ENCODE results near the gene IQCB1. TPM values are rescaled to one million over a fixed set of nuclear protein-coding genes. Genes with fewer than 3 reads are reported as not detected.
"Not testable (repeated sequence)": the region's sequence is repeated elsewhere in the genome, so short reads cannot be mapped to it uniquely, and the experiment has no call there.

IQCB1 gene
- total RNA-seq, 4 donors from 2014 or later: 4.5 to 52.1 (median 29.1) TPM

- H3K9me3 ChIP-seq: no peaks in the 10 kb centered on the region
- no peaks in the 10 kb centered on the region for H3K4me1 ChIP-seq
- H3K27ac ChIP-seq: no peak overlapping the region
- 33 to 38% methylated on average over 1 of the region's 1 CpG for WGBS, 2 donors (ENCODE audit: low coverage in 1 of 2)
- no peaks in the 10 kb centered on the region for H3K27me3 ChIP-seq
- no peak overlapping the region for H3K4me3 ChIP-seq
- in situ Hi-C loops (cut with MboI; ENCODE audit: low pct_ligation_motif_present in 1 of 4, low pct_unique_long_range_greater_than_20kb in 1 of 4, low sequenced_read_pairs in 3 of 4): no loop called here
- intact Hi-C loops (cut with DNase I; ENCODE audit: low total_unique reads): no loop called here
- DNase-seq: no peak
- peaks cover 0 to 4% (median 0%) of the 10 kb centered on the region in 4 donors for H3K36me3 ChIP-seq
- TF ChIP-seq EP300 (IDR thresholded peaks at IDR 0.05; ENCODE audit: low read depth) (no peak), POLR2A (IDR thresholded peaks at IDR 0.05) (no peak), POLR2AphosphoS5 (IDR thresholded peaks at IDR 0.05) (no peak)
- TF ChIP-seq, protein P1, sequence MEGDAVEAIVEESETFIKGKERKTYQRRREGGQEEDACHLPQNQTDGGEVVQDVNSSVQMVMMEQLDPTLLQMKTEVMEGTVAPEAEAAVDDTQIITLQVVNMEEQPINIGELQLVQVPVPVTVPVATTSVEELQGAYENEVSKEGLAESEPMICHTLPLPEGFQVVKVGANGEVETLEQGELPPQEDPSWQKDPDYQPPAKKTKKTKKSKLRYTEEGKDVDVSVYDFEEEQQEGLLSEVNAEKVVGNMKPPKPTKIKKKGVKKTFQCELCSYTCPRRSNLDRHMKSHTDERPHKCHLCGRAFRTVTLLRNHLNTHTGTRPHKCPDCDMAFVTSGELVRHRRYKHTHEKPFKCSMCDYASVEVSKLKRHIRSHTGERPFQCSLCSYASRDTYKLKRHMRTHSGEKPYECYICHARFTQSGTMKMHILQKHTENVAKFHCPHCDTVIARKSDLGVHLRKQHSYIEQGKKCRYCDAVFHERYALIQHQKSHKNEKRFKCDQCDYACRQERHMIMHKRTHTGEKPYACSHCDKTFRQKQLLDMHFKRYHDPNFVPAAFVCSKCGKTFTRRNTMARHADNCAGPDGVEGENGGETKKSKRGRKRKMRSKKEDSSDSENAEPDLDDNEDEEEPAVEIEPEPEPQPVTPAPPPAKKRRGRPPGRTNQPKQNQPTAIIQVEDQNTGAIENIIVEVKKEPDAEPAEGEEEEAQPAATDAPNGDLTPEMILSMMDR (IDR thresholded peaks at IDR 0.05): no peak
These were observed 37.9 kb downstream of the IQCB1 start for GRCh38 chr3:121796970-121797369.

- no peak overlapping the region for H3K4me3 ChIP-seq
- intact Hi-C loops (cut with DNase I; ENCODE audit: low total_unique reads): no loop called here
- no peaks in the 10 kb centered on the region for H3K27me3 ChIP-seq
- H3K9me3 ChIP-seq: no peaks in the 10 kb centered on the region
- 86 to 93% methylated on average over 2 of the region's 2 CpGs for WGBS, 2 donors (ENCODE audit: low coverage in 1 of 2)
- DNase-seq: no peak
- TF ChIP-seq POLR2A (IDR thresholded peaks at IDR 0.05): no peak
- no peak for TF ChIP-seq EP300 (IDR thresholded peaks at IDR 0.05; ENCODE audit: low read depth)
- TF ChIP-seq, protein P1 (IDR thresholded peaks at IDR 0.05): no peak
- TF ChIP-seq POLR2AphosphoS5 (IDR thresholded peaks at IDR 0.05): no peak
- H3K4me1 ChIP-seq: no peaks in the 10 kb centered on the region
- peaks cover 0 to 11% (median 5%) of the 10 kb centered on the region in 4 donors for H3K36me3 ChIP-seq
- H3K27ac ChIP-seq: peak overlapping the region in 1 of 4 donors; percentile 35
- in situ Hi-C loops (cut with MboI; ENCODE audit: low pct_ligation_motif_present in 1 of 4, low pct_unique_long_range_greater_than_20kb in 1 of 4, low sequenced_read_pairs in 3 of 4): no loop called here
These were observed 40.4 kb downstream of the IQCB1 start for GRCh38 chr3:121794264-121794983.

GRCh38 chr3:121793078-121793477, 41.8 kb downstream of the IQCB1 start:
- no peak overlapping the region for H3K4me3 ChIP-seq
- no peaks in the 10 kb centered on the region for H3K4me1 ChIP-seq
- in situ Hi-C loops (cut with MboI; ENCODE audit: low pct_ligation_motif_present in 1 of 4, low pct_unique_long_range_greater_than_20kb in 1 of 4, low sequenced_read_pairs in 3 of 4) (no loop called here), intact Hi-C loops (cut with DNase I; ENCODE audit: low total_unique reads) (no loop called here)
- WGBS, 2 donors (ENCODE audit: low coverage in 1 of 2): 75 to 100% methylated on average over 3 of the region's 3 CpGs
- no peaks in the 10 kb centered on the region for H3K27me3 ChIP-seq
- TF ChIP-seq, protein P1 (IDR thresholded peaks at IDR 0.05): no peak
- no peak for TF ChIP-seq POLR2A (IDR thresholded peaks at IDR 0.05)
- TF ChIP-seq EP300 (IDR thresholded peaks at IDR 0.05; ENCODE audit: low read depth): no peak
- TF ChIP-seq POLR2AphosphoS5 (IDR thresholded peaks at IDR 0.05): no peak
- H3K27ac ChIP-seq: peak overlapping the region in 1 of 4 donors; percentile 35
- peaks cover 0 to 25% (median 11%) of the 10 kb centered on the region in 4 donors for H3K36me3 ChIP-seq
- no peaks in the 10 kb centered on the region for H3K9me3 ChIP-seq
- DNase-seq: no peak

GRCh38 chr3:121786485-121786884, 48.4 kb downstream of the IQCB1 start:
- H3K9me3 ChIP-seq: no peaks in the 10 kb centered on the region
- WGBS, 2 donors (ENCODE audit: low coverage in 1 of 2): 92 to 95% methylated on average over 2 of the region's 2 CpGs

DNA sequence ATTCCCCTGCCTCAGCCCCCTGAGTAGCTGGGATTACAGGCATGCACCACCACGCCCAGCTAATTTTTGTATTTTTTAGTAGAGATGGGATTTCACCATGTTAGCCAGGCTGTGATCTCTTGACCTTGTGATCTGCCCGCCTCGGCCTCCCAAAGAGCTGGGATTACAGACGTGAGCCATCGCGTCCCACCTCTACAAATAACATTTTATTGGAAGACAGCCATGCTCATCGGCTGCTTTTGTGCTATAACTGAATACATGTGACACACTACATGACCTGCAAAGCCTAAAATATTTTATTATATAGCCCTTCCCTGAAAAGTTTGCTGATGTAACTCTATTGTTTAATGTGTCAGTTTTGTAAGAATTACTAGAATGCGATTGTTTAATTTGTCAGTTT, 52.1 kb downstream of the IQCB1 start:
- H3K27me3 ChIP-seq; H3K9me3 ChIP-seq; DNase-seq; H3K4me3 ChIP-seq; H3K4me1 ChIP-seq; intact Hi-C loops (cut with DNase I; ENCODE audit: low total_unique reads); H3K27ac ChIP-seq; in situ Hi-C loops (cut with MboI; ENCODE audit: low pct_ligation_motif_present in 1 of 4, low pct_unique_long_range_greater_than_20kb in 1 of 4, low sequenced_read_pairs in 3 of 4): not testable (repeated sequence)
- H3K36me3 ChIP-seq: peaks cover 0 to 43% (median 18%) of the 10 kb centered on the region in 4 donors
- WGBS, 2 donors (ENCODE audit: low coverage in 1 of 2): 75 to 86% methylated on average over 4 to 8 of the region's 8 CpGs

More at GRCh38 chr3:121786485-121786884, 48.4 kb downstream of the IQCB1 start:
- H3K36me3 ChIP-seq: peaks cover 0 to 48% (median 20%) of the 10 kb centered on the region in 4 donors
- no peaks in the 10 kb centered on the region for H3K4me1 ChIP-seq
- no peak overlapping the region for H3K27ac ChIP-seq
- intact Hi-C loops (cut with DNase I; ENCODE audit: low total_unique reads) (no loop called here), in situ Hi-C loops (cut with MboI; ENCODE audit: low pct_ligation_motif_present in 1 of 4, low pct_unique_long_range_greater_than_20kb in 1 of 4, low sequenced_read_pairs in 3 of 4) (no loop called here)
- no peak overlapping the region for H3K4me3 ChIP-seq
- no peak for DNase-seq
- TF ChIP-seq, protein P1 (IDR thresholded peaks at IDR 0.05): no peak
- no peak for TF ChIP-seq POLR2AphosphoS5 (IDR thresholded peaks at IDR 0.05)
- no peak for TF ChIP-seq POLR2A (IDR thresholded peaks at IDR 0.05)
- TF ChIP-seq EP300 (IDR thresholded peaks at IDR 0.05; ENCODE audit: low read depth): no peak
- H3K27me3 ChIP-seq: no peaks in the 10 kb centered on the region

All from transverse colon (tissue), 4 donors.